ENCODE results near the gene TP53TG5. TPM values are rescaled to one million over a fixed set of nuclear protein-coding genes. Genes with fewer than 3 reads are reported as not detected.

Gene TP53TG5
- total RNA-seq, 4 donors from 2014 or later, result not detected

DNA sequence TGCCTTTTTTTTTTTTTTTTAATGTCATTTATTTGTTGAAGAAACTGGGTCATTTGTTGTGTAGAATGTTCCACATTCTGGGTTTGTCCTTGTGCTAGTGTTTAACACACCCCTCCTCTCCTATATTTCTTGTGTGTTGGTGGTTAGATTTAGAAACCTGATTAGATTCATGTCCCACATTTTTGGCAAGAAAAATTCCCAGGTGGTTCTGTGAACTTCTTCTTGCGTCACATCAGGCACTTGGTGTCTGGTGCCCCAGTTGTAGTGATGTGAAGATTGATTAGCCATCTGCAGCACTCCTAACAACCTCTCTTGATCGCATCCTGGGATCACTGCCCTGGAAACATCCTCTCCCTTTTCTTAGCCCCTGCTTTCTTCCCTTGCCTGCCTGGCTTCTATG is 45.6 kb upstream of the TP53TG5 start:
- intact Hi-C loops (cut with DNase I; ENCODE audit: low total_unique reads) (no loop called here), in situ Hi-C loops (cut with MboI; ENCODE audit: low sequenced_read_pairs in 4 of 4) (no loop called here)
- no peak overlapping the region for H3K27ac ChIP-seq
- no peak for TF ChIP-seq POLR2A (IDR thresholded peaks at IDR 0.05)
- TF ChIP-seq, protein P1, sequence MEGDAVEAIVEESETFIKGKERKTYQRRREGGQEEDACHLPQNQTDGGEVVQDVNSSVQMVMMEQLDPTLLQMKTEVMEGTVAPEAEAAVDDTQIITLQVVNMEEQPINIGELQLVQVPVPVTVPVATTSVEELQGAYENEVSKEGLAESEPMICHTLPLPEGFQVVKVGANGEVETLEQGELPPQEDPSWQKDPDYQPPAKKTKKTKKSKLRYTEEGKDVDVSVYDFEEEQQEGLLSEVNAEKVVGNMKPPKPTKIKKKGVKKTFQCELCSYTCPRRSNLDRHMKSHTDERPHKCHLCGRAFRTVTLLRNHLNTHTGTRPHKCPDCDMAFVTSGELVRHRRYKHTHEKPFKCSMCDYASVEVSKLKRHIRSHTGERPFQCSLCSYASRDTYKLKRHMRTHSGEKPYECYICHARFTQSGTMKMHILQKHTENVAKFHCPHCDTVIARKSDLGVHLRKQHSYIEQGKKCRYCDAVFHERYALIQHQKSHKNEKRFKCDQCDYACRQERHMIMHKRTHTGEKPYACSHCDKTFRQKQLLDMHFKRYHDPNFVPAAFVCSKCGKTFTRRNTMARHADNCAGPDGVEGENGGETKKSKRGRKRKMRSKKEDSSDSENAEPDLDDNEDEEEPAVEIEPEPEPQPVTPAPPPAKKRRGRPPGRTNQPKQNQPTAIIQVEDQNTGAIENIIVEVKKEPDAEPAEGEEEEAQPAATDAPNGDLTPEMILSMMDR (IDR thresholded peaks at IDR 0.05 in 4 of 5, conservative IDR thresholded peaks at IDR 0.05 in 1 of 5), result no peak
- H3K4me1 ChIP-seq, result peaks cover 11 to 13% of the 10 kb centered on the region in 2 donors
- H3K27me3 ChIP-seq, result no peaks in the 10 kb centered on the region
- ATAC-seq (no peak), DNase-seq (no peak)
- peaks cover 0 to 67% of the 10 kb centered on the region in 2 donors for H3K36me3 ChIP-seq
- H3K4me3 ChIP-seq, result no peak overlapping the region
- H3K9me3 ChIP-seq, result no peaks in the 10 kb centered on the region

DNA sequence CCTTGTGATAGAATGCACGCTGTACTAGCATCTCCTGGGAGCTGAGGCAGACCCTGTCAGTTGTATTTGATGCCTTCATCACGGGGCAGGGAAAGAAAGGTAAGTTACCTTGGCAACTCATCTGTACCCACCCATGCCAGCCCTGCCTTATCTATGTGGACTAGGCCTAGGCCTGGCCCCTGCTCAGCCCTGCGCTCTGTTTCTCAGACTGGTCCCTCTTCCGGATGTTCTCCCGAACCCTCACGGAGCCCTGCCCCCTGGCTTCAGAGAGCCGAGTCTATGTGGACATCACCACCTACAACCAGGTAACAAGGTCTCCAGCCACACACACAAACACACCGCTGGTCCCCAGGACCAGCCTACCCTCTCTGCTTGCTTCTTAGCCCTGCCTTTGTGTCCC is 42.0 kb upstream of the TP53TG5 start:
- TF ChIP-seq, protein P1 (IDR thresholded peaks at IDR 0.05 in 4 of 5, conservative IDR thresholded peaks at IDR 0.05 in 1 of 5), result no peak
- TF ChIP-seq POLR2A (IDR thresholded peaks at IDR 0.05), result no peak
- ATAC-seq, result no peak
- in situ Hi-C loops (cut with MboI; ENCODE audit: low sequenced_read_pairs in 4 of 4) (no loop called here), intact Hi-C loops (cut with DNase I; ENCODE audit: low total_unique reads) (no loop called here)
- Histone ChIP-seq H3K4me1 (peaks cover 24 to 31% of the 10 kb centered on the region in 2 donors), H3K4me3 (no peak overlapping the region), H3K9me3 (no peaks in the 10 kb centered on the region), H3K27ac (peak overlapping the region in 3 of 4 donors; percentile 24 to 67 (median 50)), H3K36me3 (peaks cover 0 to 61% of the 10 kb centered on the region in 2 donors), H3K27me3 (no peaks in the 10 kb centered on the region)
- no peak for DNase-seq

DNA sequence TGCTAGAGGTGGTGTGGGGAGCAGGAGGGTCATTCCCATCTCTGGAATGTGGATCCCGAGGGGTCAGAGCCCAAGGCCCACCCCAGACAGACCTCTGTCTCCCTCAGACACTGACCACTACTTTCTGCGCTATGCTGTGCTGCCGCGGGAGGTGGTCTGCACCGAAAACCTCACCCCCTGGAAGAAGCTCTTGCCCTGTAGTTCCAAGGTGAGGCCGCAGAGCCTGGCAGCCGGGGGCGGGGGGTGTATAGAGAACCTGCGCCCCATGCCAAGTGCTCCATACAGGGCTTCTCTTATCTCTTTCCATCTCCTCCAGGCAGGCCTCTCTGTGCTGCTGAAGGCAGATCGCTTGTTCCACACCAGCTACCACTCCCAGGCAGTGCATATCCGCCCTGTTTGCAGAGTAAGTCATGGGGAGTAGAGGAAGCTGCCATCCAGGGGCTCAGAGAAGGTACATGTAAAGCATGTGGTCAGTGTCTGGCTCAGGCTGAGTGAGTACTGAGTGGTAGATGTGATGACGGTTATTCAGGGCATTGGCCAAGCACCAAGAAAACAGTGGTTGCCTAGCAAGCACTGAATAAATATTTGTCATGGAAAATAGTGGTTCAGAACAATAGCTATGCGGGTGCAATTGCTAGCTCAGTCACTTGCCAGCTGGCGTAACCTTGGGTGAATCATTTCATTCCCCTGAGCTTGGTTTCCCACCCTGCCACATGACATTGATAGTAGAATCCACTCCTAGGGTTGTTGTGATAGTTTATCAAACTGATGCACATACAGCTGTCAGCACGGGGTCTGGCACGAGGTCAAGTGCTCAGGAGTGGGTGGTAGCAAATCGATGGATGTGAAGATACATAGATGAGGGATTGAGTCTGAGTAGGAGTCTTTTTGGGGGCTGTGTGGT is 41.3 kb upstream of the TP53TG5 start:
- intact Hi-C loops (cut with DNase I; ENCODE audit: low total_unique reads), result no loop called here
- H3K4me3 ChIP-seq, result no peak overlapping the region
- in situ Hi-C loops (cut with MboI; ENCODE audit: low sequenced_read_pairs in 4 of 4), result no loop called here
- peaks cover 0 to 54% of the 10 kb centered on the region in 2 donors for H3K36me3 ChIP-seq
- peak; percentile 26 to 37 for ATAC-seq
- peak in 1 of 2 donors; percentile 23 for TF ChIP-seq POLR2A (IDR thresholded peaks at IDR 0.05)
- TF ChIP-seq, protein P1 (IDR thresholded peaks at IDR 0.05 in 4 of 5, conservative IDR thresholded peaks at IDR 0.05 in 1 of 5), result no peak
- H3K27ac ChIP-seq, result peak overlapping the region; percentile 26 to 68 (median 58)
- peak in 1 of 2 donors; percentile 63 for DNase-seq
- H3K9me3 ChIP-seq, result no peaks in the 10 kb centered on the region
- no peaks in the 10 kb centered on the region for H3K27me3 ChIP-seq
- H3K4me1 ChIP-seq, result peaks cover 25 to 32% of the 10 kb centered on the region in 2 donors

DNA sequence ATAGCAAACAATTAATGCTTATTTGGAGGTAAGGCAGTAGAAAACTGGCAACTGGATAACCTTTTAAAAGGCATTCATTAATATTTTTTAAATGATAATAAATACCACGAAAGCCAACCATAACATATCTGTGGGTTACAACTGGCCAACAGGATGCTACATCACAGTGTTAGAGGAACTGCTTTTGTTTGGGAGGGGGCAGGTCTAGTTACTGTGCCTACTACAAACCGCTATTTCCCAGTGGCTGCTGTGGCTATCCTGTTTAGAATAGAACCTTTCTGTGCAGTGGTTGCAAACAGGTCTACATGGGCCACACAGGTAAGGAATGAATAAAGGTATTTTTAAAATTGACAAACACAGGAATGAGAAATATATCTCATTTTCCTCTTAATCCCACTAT is 38.8 kb upstream of the TP53TG5 start:
- intact Hi-C loops (cut with DNase I; ENCODE audit: low total_unique reads) (loop anchor here (1.0 kb wide), 2 partner anchors 10 to 94 kb away; no protein-coding TSS in a partner anchor), in situ Hi-C loops (cut with MboI; ENCODE audit: low sequenced_read_pairs in 4 of 4) (no loop called here)
- H3K4me1 ChIP-seq, result peaks cover 25 to 32% of the 10 kb centered on the region in 2 donors
- H3K27me3 ChIP-seq, result no peaks in the 10 kb centered on the region
- H3K9me3 ChIP-seq, result no peaks in the 10 kb centered on the region
- H3K4me3 ChIP-seq, result peak overlapping the region; percentile 81 to 99 (median 97)
- DNase-seq, result no peak
- peaks cover 0 to 31% of the 10 kb centered on the region in 2 donors for H3K36me3 ChIP-seq
- TF ChIP-seq POLR2A (IDR thresholded peaks at IDR 0.05), result no peak
- TF ChIP-seq, protein P1 (IDR thresholded peaks at IDR 0.05 in 4 of 5, conservative IDR thresholded peaks at IDR 0.05 in 1 of 5), result no peak
- ATAC-seq, result no peak
- peak overlapping the region in 2 of 4 donors; percentile 89 to 92 for H3K27ac ChIP-seq

Measured in gastrocnemius medialis (tissue), 4 donors.